GM12874 (cell line): ENCODE results near the gene CRACR2A.

Experiments
- CTCF ChIP-seq: IDR thresholded peaks from 2 replicates; pipeline ENCODE4 v1.5.1; 2011; ENCODE audit warnings: low read depth, mild to moderate bottlenecking, control low read depth, low read length, moderate library complexity; ENCODE audit not compliant: insufficient read depth

CRACR2A gene, protein sequence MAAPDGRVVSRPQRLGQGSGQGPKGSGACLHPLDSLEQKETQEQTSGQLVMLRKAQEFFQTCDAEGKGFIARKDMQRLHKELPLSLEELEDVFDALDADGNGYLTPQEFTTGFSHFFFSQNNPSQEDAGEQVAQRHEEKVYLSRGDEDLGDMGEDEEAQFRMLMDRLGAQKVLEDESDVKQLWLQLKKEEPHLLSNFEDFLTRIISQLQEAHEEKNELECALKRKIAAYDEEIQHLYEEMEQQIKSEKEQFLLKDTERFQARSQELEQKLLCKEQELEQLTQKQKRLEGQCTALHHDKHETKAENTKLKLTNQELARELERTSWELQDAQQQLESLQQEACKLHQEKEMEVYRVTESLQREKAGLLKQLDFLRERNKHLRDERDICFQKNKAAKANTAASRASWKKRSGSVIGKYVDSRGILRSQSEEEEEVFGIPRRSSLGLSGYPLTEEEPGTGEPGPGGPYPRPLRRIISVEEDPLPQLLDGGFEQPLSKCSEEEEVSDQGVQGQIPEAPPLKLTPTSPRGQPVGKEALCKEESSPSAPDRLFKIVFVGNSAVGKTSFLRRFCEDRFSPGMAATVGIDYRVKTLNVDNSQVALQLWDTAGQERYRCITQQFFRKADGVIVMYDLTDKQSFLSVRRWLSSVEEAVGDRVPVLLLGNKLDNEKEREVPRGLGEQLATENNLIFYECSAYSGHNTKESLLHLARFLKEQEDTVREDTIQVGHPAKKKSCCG

GRCh38 chr12:3752741-3753486 lies at the start of gene CRACR2A:
Gene CRACR2A, minus strand, starts transcription at chr12:3753109. Its CDS starts 56,110 bp downstream, at chr12:3696999.
- TF ChIP-seq CTCF = peak; percentile 85

- TF ChIP-seq CTCF = no peak
These were observed 44.7 kb upstream of the CRACR2A start for GRCh38 chr12:3797531-3798048.

DNA sequence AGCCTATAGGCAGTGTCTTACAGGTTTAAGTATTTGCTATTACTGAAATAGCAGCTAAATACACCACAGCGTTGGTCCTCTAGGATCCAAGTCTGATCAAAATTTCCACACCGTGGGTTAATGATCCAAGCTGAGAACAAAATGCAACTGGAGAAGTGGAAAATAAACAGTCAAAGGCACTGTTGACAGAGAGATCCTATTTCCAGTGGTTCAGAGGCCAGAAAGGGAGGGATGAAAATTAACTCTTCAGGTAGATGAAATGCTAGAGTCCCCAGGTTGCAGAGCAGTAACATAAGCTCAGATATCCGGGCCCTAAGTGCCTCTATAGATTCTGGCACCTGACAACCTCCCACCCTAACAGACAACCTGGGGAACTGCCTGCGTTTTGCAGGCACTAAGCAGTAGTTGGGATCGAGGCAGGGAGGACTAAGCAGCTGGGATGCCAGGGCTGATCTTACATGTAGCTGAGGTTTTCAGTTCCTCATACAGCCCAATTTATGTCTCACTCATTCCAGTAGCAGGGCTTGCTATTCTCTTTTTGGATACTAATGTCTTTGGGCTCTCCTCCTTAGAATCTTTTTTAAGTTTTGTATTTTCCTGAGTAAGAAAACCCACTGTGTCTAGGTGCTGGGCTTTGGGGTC lies 42.7 kb upstream of the CRACR2A start:
- TF ChIP-seq CTCF = no peak

DNA sequence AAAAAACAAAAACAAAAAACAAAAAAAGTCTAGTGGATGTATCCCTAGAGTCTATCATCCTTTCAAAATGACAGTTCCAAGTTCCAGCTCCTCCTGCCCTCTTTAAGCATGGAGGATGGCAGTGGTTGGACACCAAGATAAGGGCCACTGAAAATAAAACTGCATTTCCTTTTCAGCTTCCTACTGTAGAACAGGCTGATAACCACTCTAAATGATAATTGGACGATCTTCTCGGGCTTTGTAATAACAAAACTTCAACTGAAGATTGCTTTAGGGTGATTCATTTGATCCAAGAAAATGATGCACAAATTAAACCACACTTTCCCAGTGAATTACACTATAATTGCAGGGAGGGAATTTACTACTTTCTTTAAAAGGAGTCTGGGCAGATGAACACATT lies 42.2 kb upstream of the CRACR2A start:
- no peak for TF ChIP-seq CTCF

GRCh38 chr12:3792623-3793288 lies 39.8 kb upstream of the CRACR2A start:
- TF ChIP-seq CTCF = no peak

DNA sequence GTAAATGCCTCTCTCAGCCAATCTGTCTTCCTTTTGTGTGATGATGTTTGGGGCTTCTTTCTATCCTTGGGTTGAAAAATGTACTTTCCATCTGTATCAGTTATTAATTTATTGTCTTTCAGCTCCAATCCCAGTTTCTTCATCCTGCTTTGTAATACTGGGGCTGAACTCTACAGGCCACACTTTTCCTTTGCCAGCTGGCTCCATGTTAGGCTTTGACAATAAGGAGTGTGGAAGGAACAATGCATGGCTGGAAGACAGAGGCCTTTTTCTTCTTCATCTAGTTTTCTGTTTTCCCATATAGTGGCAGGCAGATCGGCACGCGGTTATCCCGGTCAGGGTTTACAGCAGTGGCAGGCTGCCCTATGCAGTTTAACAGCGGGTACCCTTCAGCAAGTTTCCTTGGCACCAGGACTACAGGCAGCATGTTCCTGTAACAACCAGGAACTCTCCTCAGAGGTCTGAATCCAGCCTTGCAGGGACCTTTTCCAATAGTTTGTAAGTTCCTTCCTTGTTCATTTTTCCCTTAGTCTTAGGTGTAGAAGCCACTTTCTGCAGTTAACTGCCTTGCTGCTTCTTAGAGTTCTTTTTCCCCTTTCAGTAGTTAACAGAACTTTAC lies 38.5 kb upstream of the CRACR2A start:
- TF ChIP-seq CTCF = no peak
